Mucosa of gallbladder (tissue), 1 donor: ENCODE results near the gene ANO2. TPM values are rescaled to one million over a fixed set of nuclear protein-coding genes. Genes with fewer than 3 reads are reported as not detected.
A peak's percentile ranks its signal among the peaks of the same experiment; 100 is the strongest.

Experiments used
- DNase-seq: peaks from one replicate; pipeline ENCODE4 v3.0.0-alpha.2; 2020; ENCODE audit warnings: low spot score
- total RNA-seq: library from RNA; stranded (reverse); gene quantifications from one replicate; pipeline ENCODE4 v1.2.1, GENCODE V29; 2021
- donor health status: DM: no; HTN: no; CAD: no.

ANO2 gene
- total RNA-seq, 1 donor from 2014 or later, result 2.5 TPM

GRCh38 chr12:5723711-5724252 lies 221.3 kb downstream of the ANO2 start:
- DNase-seq, result no peak

- no peak for DNase-seq
Measured at GRCh38 chr12:5723071-5723470, 222.0 kb downstream of the ANO2 start.

GRCh38 chr12:5720381-5721005 lies 224.6 kb downstream of the ANO2 start:
- no peak for DNase-seq

- no peak for DNase-seq
Measured at GRCh38 chr12:5718680-5719079, 226.4 kb downstream of the ANO2 start.

GRCh38 chr12:5718073-5718472 lies 227.0 kb downstream of the ANO2 start:
- DNase-seq, result no peak

GRCh38 chr12:5716976-5717375 lies 228.1 kb downstream of the ANO2 start:
- peak; percentile 38 for DNase-seq

- DNase-seq, result no peak
Measured at GRCh38 chr12:5716201-5716600, 228.9 kb downstream of the ANO2 start.

- DNase-seq, result peak; percentile 24
Measured at GRCh38 chr12:5715021-5715420, 230.0 kb downstream of the ANO2 start.

- DNase-seq, result no peak
Measured at GRCh38 chr12:5713599-5714081, 231.4 kb downstream of the ANO2 start.

GRCh38 chr12:5710260-5710878 lies 234.7 kb downstream of the ANO2 start:
- no peak for DNase-seq

GRCh38 chr12:5708371-5708770 lies 236.7 kb downstream of the ANO2 start:
- peak; percentile 47 for DNase-seq

GRCh38 chr12:5706247-5706646 lies 238.8 kb downstream of the ANO2 start:
- no peak for DNase-seq

GRCh38 chr12:5705791-5706190 lies 239.3 kb downstream of the ANO2 start:
- no peak for DNase-seq

GRCh38 chr12:5694759-5695409 lies 250.2 kb downstream of the ANO2 start:
- no peak for DNase-seq

GRCh38 chr12:5692850-5693249 lies 252.2 kb downstream of the ANO2 start:
- no peak for DNase-seq

GRCh38 chr12:5691943-5692342 lies 253.1 kb downstream of the ANO2 start:
- no peak for DNase-seq

- DNase-seq, result no peak
Measured at GRCh38 chr12:5690240-5690639, 254.8 kb downstream of the ANO2 start.

GRCh38 chr12:5689773-5690172 lies 255.3 kb downstream of the ANO2 start:
- no peak for DNase-seq

GRCh38 chr12:5688226-5688625 lies 256.8 kb downstream of the ANO2 start:
- DNase-seq, result no peak

GRCh38 chr12:5685935-5686334 lies 259.1 kb downstream of the ANO2 start:
- no peak for DNase-seq

- no peak for DNase-seq
Measured at GRCh38 chr12:5684989-5685388, 260.1 kb downstream of the ANO2 start.

- no peak for DNase-seq
Measured at GRCh38 chr12:5682581-5682980, 262.5 kb downstream of the ANO2 start.

GRCh38 chr12:5678176-5678575 lies 266.9 kb downstream of the ANO2 start:
- no peak for DNase-seq
